Astrocyte (in vitro differentiated cells and primary cell): ENCODE measurements around the gene ARNT2. TPM values are rescaled to one million over a fixed set of nuclear protein-coding genes. Genes with fewer than 3 reads are reported as not detected.

Experiments
- DNase-seq: peaks from one replicate; pipeline ENCODE4 v3.0.0-alpha.2; 2010; ENCODE audit warnings: low read depth
- FAIRE-seq: peaks from 2 replicates; lab custom pipeline; 2011; peaks lifted over from hg19 to GRCh38; lab: Jason Lieb, UNC
- H2AFZ ChIP-seq: 2 replicates; pipeline ENCODE4 v1.6.0; 2012; ENCODE audit warnings: low read depth, low read length, inconsistent platforms
- H3K27ac ChIP-seq: 2 replicates; pipeline ENCODE4 v1.5.1; 2011; ENCODE audit warnings: low read depth, low read length, inconsistent platforms
- H3K27me3 ChIP-seq: 2 replicates; pipeline ENCODE4 v1.6.0; 2011; ENCODE audit warnings: low read length, inconsistent platforms; ENCODE audit not compliant: insufficient read depth
- H3K36me3 ChIP-seq: 2 replicates; pipeline ENCODE4 v1.5.1; 2011; ENCODE audit warnings: low read length, inconsistent platforms; ENCODE audit not compliant: insufficient read depth
- H3K4me1 ChIP-seq: 2 replicates; pipeline ENCODE4 v1.5.1; 2011; ENCODE audit warnings: low read length, inconsistent platforms; ENCODE audit not compliant: insufficient read depth
- H3K4me2 ChIP-seq: 2 replicates; pipeline ENCODE4 v1.6.0; 2012; ENCODE audit warnings: low read length, inconsistent platforms
- H3K4me3 ChIP-seq: 2 replicates; pipeline ENCODE4 v1.5.1; 2011; ENCODE audit warnings: low read depth, mild to moderate bottlenecking, low read length, inconsistent platforms; ENCODE audit not compliant: insufficient read depth
- H3K79me2 ChIP-seq: 2 replicates; pipeline ENCODE4 v1.6.0; 2012; ENCODE audit warnings: mild to moderate bottlenecking, low read length, inconsistent platforms; ENCODE audit not compliant: insufficient read depth
- H3K9ac ChIP-seq: 2 replicates; pipeline ENCODE4 v1.6.0; 2012; ENCODE audit warnings: mild to moderate bottlenecking, low read length, inconsistent platforms
- H3K9me3 ChIP-seq: 2 replicates; pipeline ENCODE4 v1.5.1; 2012; ENCODE audit warnings: low read depth, mild to moderate bottlenecking, low read length, inconsistent platforms; ENCODE audit not compliant: insufficient read depth
- H4K20me1 ChIP-seq: 2 replicates; pipeline ENCODE4 v1.6.0; 2012; ENCODE audit warnings: low read length, inconsistent platforms; ENCODE audit not compliant: insufficient read depth
- H3K27ac Mint-ChIP-seq: one replicate; pipeline ENCODE4 v1.8.0; 2021; ENCODE audit warnings: mild to moderate bottlenecking, mixed read lengths; ENCODE audit not compliant: unreplicated experiment
- H3K27me3 Mint-ChIP-seq: one replicate; pipeline ENCODE4 v1.8.0; 2021; ENCODE audit warnings: low read depth, mixed read lengths; ENCODE audit not compliant: unreplicated experiment
- H3K36me3 Mint-ChIP-seq: one replicate; pipeline ENCODE4 v1.8.0; 2021; ENCODE audit warnings: low read depth, mixed read lengths; ENCODE audit not compliant: unreplicated experiment
- H3K4me1 Mint-ChIP-seq: one replicate; pipeline ENCODE4 v1.8.0; 2021; ENCODE audit warnings: low read depth, mixed read lengths; ENCODE audit not compliant: unreplicated experiment
- H3K4me3 Mint-ChIP-seq: one replicate; pipeline ENCODE4 v1.8.0; 2021; ENCODE audit warnings: mild to moderate bottlenecking, moderate library complexity, mixed read lengths; ENCODE audit not compliant: unreplicated experiment
- H3K9me3 Mint-ChIP-seq: one replicate; pipeline ENCODE4 v1.8.0; 2021; ENCODE audit warnings: mild to moderate bottlenecking, mixed read lengths; ENCODE audit not compliant: unreplicated experiment
- CTCF ChIP-seq: IDR thresholded peaks from 2 replicates; pipeline ENCODE4 v1.5.1; 2011; ENCODE audit warnings: low read depth, mild to moderate bottlenecking, inconsistent platforms, low read length, moderate library complexity; ENCODE audit not compliant: insufficient read depth
- EZH2 ChIP-seq: IDR thresholded peaks from 2 replicates; pipeline ENCODE4 v1.6.1; 2012; ENCODE audit warnings: mild to moderate bottlenecking, low read length, inconsistent platforms; ENCODE audit not compliant: insufficient read depth
- total RNA-seq: library from RNA; stranded (reverse); gene quantifications from 2 replicates; pipeline ENCODE4 v1.2.1, GENCODE V29; 2021

The ARNT2 gene
- total RNA-seq, 1 donor from 2014 or later, result 3.5 TPM

GRCh38 chr15:80426316-80426715 is 22.1 kb downstream of the ARNT2 start:
- H3K36me3 Mint-ChIP-seq, result no peaks in the 10 kb centered on the region
- H3K27ac ChIP-seq, result no peak overlapping the region
- H3K4me3 ChIP-seq, result no peak overlapping the region
- no peaks in the 10 kb centered on the region for H3K27me3 Mint-ChIP-seq
- DNase-seq (no peak), FAIRE-seq (no peak)
- H2AFZ ChIP-seq, result no peak overlapping the region
- TF ChIP-seq CTCF (no peak), EZH2 (no peak)
- peaks cover 15% of the 10 kb centered on the region for H3K79me2 ChIP-seq
- H3K36me3 ChIP-seq, result no peaks in the 10 kb centered on the region
- no peaks in the 10 kb centered on the region for H4K20me1 ChIP-seq
- H3K4me1 ChIP-seq, result peaks cover 10% of the 10 kb centered on the region
- H3K9ac ChIP-seq, result no peak overlapping the region
- peaks cover 2% of the 10 kb centered on the region for H3K9me3 Mint-ChIP-seq
- no peaks in the 10 kb centered on the region for H3K9me3 ChIP-seq
- H3K27me3 ChIP-seq, result no peaks in the 10 kb centered on the region
- no peak overlapping the region for H3K4me3 Mint-ChIP-seq
- no peak overlapping the region for H3K27ac Mint-ChIP-seq
- no peak overlapping the region for H3K4me2 ChIP-seq
- no peaks in the 10 kb centered on the region for H3K4me1 Mint-ChIP-seq

- FAIRE-seq (no peak), DNase-seq (no peak)
- Mint-ChIP-seq H3K27ac (no peak overlapping the region), H3K4me3 (no peak overlapping the region), H3K4me1 (peaks cover 5% of the 10 kb centered on the region), H3K36me3 (no peaks in the 10 kb centered on the region), H3K27me3 (no peaks in the 10 kb centered on the region), H3K9me3 (peaks cover 2% of the 10 kb centered on the region)
- Histone ChIP-seq H3K27me3 (no peaks in the 10 kb centered on the region), H3K4me3 (no peak overlapping the region), H3K4me1 (no peaks in the 10 kb centered on the region), H2AFZ (no peak overlapping the region), H4K20me1 (no peaks in the 10 kb centered on the region), H3K27ac (no peak overlapping the region), H3K4me2 (no peak overlapping the region), H3K36me3 (no peaks in the 10 kb centered on the region), H3K79me2 (peaks cover 8% of the 10 kb centered on the region), H3K9me3 (no peaks in the 10 kb centered on the region), H3K9ac (no peak overlapping the region)
- no peak for TF ChIP-seq CTCF
- TF ChIP-seq EZH2, result no peak
Measured at GRCh38 chr15:80429964-80430363, 25.8 kb downstream of the ARNT2 start.

GRCh38 chr15:80431635-80432344 is 27.6 kb downstream of the ARNT2 start:
- no peaks in the 10 kb centered on the region for H3K36me3 ChIP-seq
- no peak overlapping the region for H3K9ac ChIP-seq
- H3K27ac ChIP-seq, result no peak overlapping the region
- Mint-ChIP-seq H3K9me3 (no peaks in the 10 kb centered on the region), H3K27me3 (no peaks in the 10 kb centered on the region), H3K27ac (no peak overlapping the region), H3K4me3 (no peak overlapping the region), H3K4me1 (peaks cover 19% of the 10 kb centered on the region), H3K36me3 (no peaks in the 10 kb centered on the region)
- H3K79me2 ChIP-seq, result peaks cover 8% of the 10 kb centered on the region
- no peak overlapping the region for H3K4me2 ChIP-seq
- no peak overlapping the region for H3K4me3 ChIP-seq
- FAIRE-seq, result no peak
- no peak for DNase-seq
- H3K9me3 ChIP-seq, result no peaks in the 10 kb centered on the region
- TF ChIP-seq EZH2 (no peak), CTCF (no peak)
- peaks cover 9% of the 10 kb centered on the region for H3K4me1 ChIP-seq
- H3K27me3 ChIP-seq, result no peaks in the 10 kb centered on the region
- H2AFZ ChIP-seq, result no peak overlapping the region
- H4K20me1 ChIP-seq, result no peaks in the 10 kb centered on the region
